A549 (cell line): ENCODE measurements around the gene CACNG8. TPM values are rescaled to one million over a fixed set of nuclear protein-coding genes. Genes with fewer than 3 reads are reported as not detected.

Experiments used
- ATAC-seq, 2 experiments: fragments of 200-7000 bp in 1 of 2; fragments of >200 bp in 1 of 2; cut with Nextera tagmentation in 1 of 2; cut with Tn5 transposase in 1 of 2; 3 replicates each; pipeline versions ENCODE4 v1.8.0 to v1.9.1; 2018 to 2020; ENCODE audit warnings: mild to moderate bottlenecking in 1 of 2, moderate library complexity in 1 of 2
- CTCF ChIA-PET: fragments of 300-600 bp; sonication (Branson Sonifier 250); formaldehyde crosslinking; extraction: SDS; loops from one replicate; lab custom pipeline; 2021; ENCODE audit warnings: antibody characterized with exemption, inconsistent platforms; lab: Yijun Ruan, JAX
- POLR2A ChIA-PET: fragments of 350-600 bp; formaldehyde crosslinking; extraction: SDS; loops from one replicate; lab custom pipeline; 2021; ENCODE audit warnings: antibody characterized with exemption, inconsistent platforms; lab: Yijun Ruan, JAX
- DNase-seq, 2 experiments: peaks; one replicate each; pipeline versions ENCODE4 v3.0.0 to v3.0.0-alpha.2; 2011 to 2016; ENCODE audit warnings: low read depth in 1 of 2, low spot score in 1 of 2
- FAIRE-seq: peaks from 2 replicates; lab custom pipeline; 2011; peaks lifted over from hg19 to GRCh38; lab: Jason Lieb, UNC
- H3K27ac ChIP-seq, 2 experiments: fragments of >200 bp; sonication (Bioruptor Twin); formaldehyde crosslinking; 3 replicates each; pipeline ENCODE4 v1.5.1; 2016 to 2017
- H3K4me1 ChIP-seq: fragments of >200 bp; sonication (Bioruptor Twin); formaldehyde crosslinking; 3 replicates; pipeline ENCODE4 v1.6.1; 2016
- H3K4me2 ChIP-seq: fragments of >200 bp; sonication (Bioruptor Twin); formaldehyde crosslinking; 3 replicates; pipeline ENCODE4 v1.6.1; 2016
- H3K4me3 ChIP-seq: fragments of >200 bp; sonication (Bioruptor Twin); formaldehyde crosslinking; 3 replicates; pipeline ENCODE4 v1.5.1; 2016
- H3K9me3 ChIP-seq: fragments of >200 bp; sonication (Bioruptor Twin); formaldehyde crosslinking; 3 replicates; pipeline ENCODE4 v1.6.1; 2016
- CBX8 ChIP-seq: fragments of 200-600 bp; sonication (generic); IDR thresholded peaks from 2 replicates; pipeline ENCODE4 v1.6.1; 2016
- CHD2 ChIP-seq: fragments of 150-350 bp; IDR thresholded peaks from 2 replicates; pipeline ENCODE4 v1.6.1; 2014; ENCODE audit warnings: low read length; ENCODE audit not compliant: partially characterized antibody
- CHD4 ChIP-seq: fragments of 200-600 bp; sonication (generic); IDR thresholded peaks from 2 replicates; pipeline ENCODE4 v1.6.1; 2016; ENCODE audit warnings: antibody characterized with exemption, mild to moderate bottlenecking, borderline replicate concordance
- E2F6 ChIP-seq: IDR thresholded peaks from 2 replicates; pipeline ENCODE4 v1.6.1; 2012; ENCODE audit warnings: low read depth, borderline replicate concordance
- EHF ChIP-seq: fragments of 250-450 bp; sonication (Bioruptor Pico); IDR thresholded peaks from 2 replicates; pipeline ENCODE4 v1.5.0; 2020; ENCODE audit warnings: mild to moderate bottlenecking
- EHMT2 ChIP-seq: fragments of 200-600 bp; sonication (generic); IDR thresholded peaks from 2 replicates; pipeline ENCODE4 v1.6.1; 2016; ENCODE audit warnings: antibody characterized with exemption, low read depth, mild to moderate bottlenecking, moderate library complexity
- ESRRA ChIP-seq: fragments of 150-350 bp; IDR thresholded peaks from 2 replicates; pipeline ENCODE4 v1.6.1; 2014; ENCODE audit warnings: mild to moderate bottlenecking, low read length, borderline replicate concordance
- FOSL2 ChIP-seq, 2 experiments: fragments of 450-650 bp in 1 of 2; fragments of >200 bp in 1 of 2; sonication (Bioruptor Twin) in 1 of 2; formaldehyde crosslinking; IDR thresholded peaks; 2 replicates each; pipeline versions ENCODE4 v1.5.0 to v1.6.1; 2016 to 2020; ENCODE audit warnings: mild to moderate bottlenecking in 1 of 2, moderate library complexity in 1 of 2
- HDAC2 ChIP-seq: fragments of 200-600 bp; sonication (generic); IDR thresholded peaks from 2 replicates; pipeline ENCODE4 v1.6.1; 2016
- HOXA7 ChIP-seq: fragments of 250-450 bp; sonication (Bioruptor Pico); IDR thresholded peaks from 2 replicates; pipeline ENCODE4 v1.5.0; 2020; ENCODE audit warnings: mild to moderate bottlenecking, moderate library complexity
- HOXB13 ChIP-seq: fragments of 250-450 bp; sonication (Bioruptor Pico); IDR thresholded peaks from 2 replicates; pipeline ENCODE4 v1.5.0; 2020; ENCODE audit warnings: low read depth, mild to moderate bottlenecking, moderate library complexity
- KDM1A ChIP-seq: fragments of 200-600 bp; sonication (generic); IDR thresholded peaks from 2 replicates; pipeline ENCODE4 v1.6.1; 2016; ENCODE audit warnings: low read depth, mild to moderate bottlenecking
- KDM5A ChIP-seq: fragments of 200-600 bp; sonication (generic); IDR thresholded peaks from 2 replicates; pipeline ENCODE4 v1.6.1; 2016; ENCODE audit warnings: antibody characterized with exemption, mild to moderate bottlenecking
- MAFK ChIP-seq: fragments of 450-650 bp; IDR thresholded peaks from 2 replicates; pipeline ENCODE4 v1.6.1; 2014; ENCODE audit not compliant: partially characterized antibody
- MAX ChIP-seq: IDR thresholded peaks from 2 replicates; pipeline ENCODE4 v1.6.1; 2012
- NPAS2 ChIP-seq: fragments of 250-450 bp; sonication (Bioruptor Pico); IDR thresholded peaks from 2 replicates; pipeline ENCODE4 v1.8.0; 2022; ENCODE audit warnings: mild to moderate bottlenecking, moderate library complexity, borderline replicate concordance
- PBX3 ChIP-seq: IDR thresholded peaks from 2 replicates; pipeline ENCODE4 v1.6.1; 2012
- PHF8 ChIP-seq: fragments of 200-600 bp; sonication (generic); IDR thresholded peaks from 2 replicates; pipeline ENCODE4 v1.6.1; 2016; ENCODE audit warnings: low read depth, mild to moderate bottlenecking, antibody characterized with exemption, moderate library complexity, borderline replicate concordance
- POLR2A ChIP-seq: IDR thresholded peaks from 2 replicates; pipeline ENCODE4 v1.6.1; 2012; ENCODE audit warnings: mild to moderate bottlenecking, low read length
- RCOR1 ChIP-seq: fragments of 150-350 bp; IDR thresholded peaks from 2 replicates; pipeline ENCODE4 v1.6.1; 2014; ENCODE audit warnings: antibody characterized with exemption, low read length, low read depth
- TFCP2L1 ChIP-seq: fragments of 250-450 bp; sonication (Bioruptor Pico); IDR thresholded peaks from 2 replicates; pipeline ENCODE4 v1.5.0; 2021; ENCODE audit warnings: mild to moderate bottlenecking
- TP53 ChIP-seq: fragments of 250-450 bp; sonication (Bioruptor Pico); IDR thresholded peaks from 2 replicates; pipeline ENCODE4 v1.5.0; 2021; ENCODE audit warnings: mild to moderate bottlenecking, moderate library complexity
- USF2 ChIP-seq: fragments of 450-650 bp; IDR thresholded peaks from 2 replicates; pipeline ENCODE4 v1.6.1; 2014; ENCODE audit warnings: antibody characterized with exemption
- ZSCAN20 ChIP-seq: fragments of 250-450 bp; sonication (Bioruptor Pico); IDR thresholded peaks from 2 replicates; pipeline ENCODE4 v1.8.0; 2022; ENCODE audit warnings: mild to moderate bottlenecking, moderate library complexity
- WGBS: methylation state at CpG from one replicate; pipeline ENCODE4 v1.1.6; 2017; ENCODE audit errors: missing lambda C conversion rate; 5-methylcytosine and 5-hydroxymethylcytosine counted together
- polyA plus RNA-seq, 4 experiments: library from polyadenylated mRNA; depleted of rRNA in 3 of 4; stranded (reverse); fragments of >200 nt; fragmentation: RNase III in 1 of 4; extraction: RNeasy Plus Mini Kit Qiagen cat#74134 plus additional on column Dnase treatment in 1 of 4; gene quantifications; 2 replicates in 3 of 4; 3 replicates in 1 of 4; pipeline ENCODE4 v1.2.3, GENCODE V29; 2011 to 2017
- TF ChIP-seq, protein P1 (sequence below): fragments of >200 bp; sonication (Bioruptor Twin); formaldehyde crosslinking; IDR thresholded peaks from 3 replicates; pipeline ENCODE4 v1.5.1; 2016
- TF ChIP-seq, protein P2 (sequence below): fragments of >200 bp; sonication (Bioruptor Twin); formaldehyde crosslinking; IDR thresholded peaks from 2 replicates; pipeline ENCODE4 v1.6.1; 2016

Gene CACNG8
- polyA plus RNA-seq, 2 of the 4 experiments (the other 2 are of a cell fraction) = 1.1 to 5.8 TPM

DNA sequence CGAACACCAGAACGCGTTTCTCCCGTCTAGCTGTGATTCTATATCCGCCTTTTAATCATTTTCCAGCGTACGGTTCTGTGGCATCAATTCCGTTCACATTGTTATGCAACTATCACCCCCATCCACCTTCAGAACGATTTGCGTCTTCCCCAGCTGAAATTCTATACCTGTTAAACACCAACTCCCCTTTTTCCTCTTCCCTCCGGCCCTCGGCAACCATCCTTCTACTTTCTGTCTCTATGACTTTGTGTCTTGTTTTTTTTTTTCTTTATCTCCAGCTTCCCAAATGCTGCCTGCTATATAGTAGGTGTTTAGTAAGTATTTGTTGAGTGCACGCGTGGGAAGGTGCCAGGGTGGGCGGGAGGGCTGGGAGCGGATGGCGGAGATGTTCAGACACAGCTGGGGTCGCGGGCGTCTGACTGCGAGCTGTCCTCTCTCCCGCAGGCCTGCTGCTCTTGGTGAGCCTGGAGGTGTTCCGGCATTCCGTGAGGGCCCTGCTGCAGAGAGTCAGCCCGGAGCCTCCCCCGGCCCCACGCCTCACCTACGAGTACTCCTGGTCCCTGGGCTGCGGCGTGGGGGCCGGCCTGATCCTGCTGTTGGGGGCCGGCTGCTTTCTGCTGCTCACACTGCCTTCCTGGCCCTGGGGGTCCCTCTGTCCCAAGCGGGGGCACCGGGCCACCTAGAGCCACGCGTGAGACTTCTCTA, 48.9 kb downstream of the CACNG8 start:
- H3K4me3 ChIP-seq = no peak overlapping the region
- H3K27ac ChIP-seq = peak overlapping the region; percentile 38 to 92
- CTCF ChIA-PET = interaction anchor here (1.3 to 4.4 kb wide), 4 partner anchors 12 to 203 kb away, joined by 3 to 31 read pairs (median 3); no protein-coding TSS in a partner anchor
- H3K4me2 ChIP-seq = no peak overlapping the region
- H3K4me1 ChIP-seq = peaks cover 46% of the 10 kb centered on the region
- 82% methylated on average over 36 of the region's 36 CpGs for WGBS
- DNase-seq (no peak), ATAC-seq (no peak), FAIRE-seq (no peak)
- POLR2A ChIA-PET = interaction anchor here (0.9 kb wide), 1 partner anchor 33 kb away, joined by 14 read pairs; no protein-coding TSS in a partner anchor
- no peaks in the 10 kb centered on the region for H3K9me3 ChIP-seq
- TF ChIP-seq RCOR1 (no peak), ESRRA (no peak), PHF8 (no peak), POLR2A (no peak), CHD2 (no peak), CBX8 (no peak), NPAS2 (CRISPR knock-in tag) (no peak), PBX3 (no peak)
- TF ChIP-seq, protein P1, sequence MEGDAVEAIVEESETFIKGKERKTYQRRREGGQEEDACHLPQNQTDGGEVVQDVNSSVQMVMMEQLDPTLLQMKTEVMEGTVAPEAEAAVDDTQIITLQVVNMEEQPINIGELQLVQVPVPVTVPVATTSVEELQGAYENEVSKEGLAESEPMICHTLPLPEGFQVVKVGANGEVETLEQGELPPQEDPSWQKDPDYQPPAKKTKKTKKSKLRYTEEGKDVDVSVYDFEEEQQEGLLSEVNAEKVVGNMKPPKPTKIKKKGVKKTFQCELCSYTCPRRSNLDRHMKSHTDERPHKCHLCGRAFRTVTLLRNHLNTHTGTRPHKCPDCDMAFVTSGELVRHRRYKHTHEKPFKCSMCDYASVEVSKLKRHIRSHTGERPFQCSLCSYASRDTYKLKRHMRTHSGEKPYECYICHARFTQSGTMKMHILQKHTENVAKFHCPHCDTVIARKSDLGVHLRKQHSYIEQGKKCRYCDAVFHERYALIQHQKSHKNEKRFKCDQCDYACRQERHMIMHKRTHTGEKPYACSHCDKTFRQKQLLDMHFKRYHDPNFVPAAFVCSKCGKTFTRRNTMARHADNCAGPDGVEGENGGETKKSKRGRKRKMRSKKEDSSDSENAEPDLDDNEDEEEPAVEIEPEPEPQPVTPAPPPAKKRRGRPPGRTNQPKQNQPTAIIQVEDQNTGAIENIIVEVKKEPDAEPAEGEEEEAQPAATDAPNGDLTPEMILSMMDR = no peak

DNA sequence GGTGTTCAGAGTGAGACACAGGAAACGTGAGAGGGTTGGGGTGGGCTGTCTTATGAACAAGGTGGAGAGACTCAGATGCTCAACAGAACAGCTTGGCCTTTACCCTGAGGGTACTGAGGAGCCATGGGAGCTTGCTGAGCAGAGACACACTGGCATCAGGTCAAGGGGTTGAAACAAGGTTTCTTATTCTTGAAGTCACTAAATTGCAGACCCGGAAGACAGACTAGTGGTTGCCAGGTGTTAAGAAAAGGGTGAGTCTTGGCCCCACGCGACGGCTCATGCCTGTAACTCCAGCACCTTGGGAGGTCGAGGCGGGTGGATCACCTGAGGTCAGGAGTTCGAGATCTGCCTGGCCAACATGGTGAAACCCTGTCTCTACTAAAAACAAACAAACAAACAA, 51.1 kb downstream of the CACNG8 start:
- WGBS = 74% methylated on average over 8 of the region's 8 CpGs
- Histone ChIP-seq H3K4me2 (no peak overlapping the region), H3K4me1 (peaks cover 32% of the 10 kb centered on the region)
- TF ChIP-seq, protein P2, sequence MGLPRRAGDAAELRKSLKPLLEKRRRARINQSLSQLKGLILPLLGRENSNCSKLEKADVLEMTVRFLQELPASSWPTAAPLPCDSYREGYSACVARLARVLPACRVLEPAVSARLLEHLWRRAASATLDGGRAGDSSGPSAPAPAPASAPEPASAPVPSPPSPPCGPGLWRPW = no peak
- TF ChIP-seq HOXB13 (0 out of 2 replicates have a peak, but pooled peaks have one; percentile 11), E2F6 (0 out of 2 replicates have a peak, but pooled peaks have one; percentile 20)
- TF ChIP-seq, all 56 proteins: peak for 2
- DNase-seq = peak in 1 of 2 experiments; percentile 74
- Histone ChIP-seq H3K27ac (peak overlapping the region; percentile 58 to 92), H3K4me3 (no peak overlapping the region), H3K9me3 (peaks cover 11% of the 10 kb centered on the region)
- POLR2A ChIA-PET = no interaction called here
- peak; percentile 23 for FAIRE-seq
- CTCF ChIA-PET = interaction anchor here (0.9 to 4.4 kb wide), 3 partner anchors 9 to 20 kb away, joined by 3 to 31 read pairs (median 7); no protein-coding TSS in a partner anchor
- peak in 1 of 2 experiments; percentile 17; a peak in 3 of 6 replicates for ATAC-seq

- ATAC-seq (no peak), DNase-seq (no peak), FAIRE-seq (no peak)
- H3K4me2 ChIP-seq = no peak overlapping the region
- peaks cover 11% of the 10 kb centered on the region for H3K9me3 ChIP-seq
- TF ChIP-seq EHMT2 = no peak
- TF ChIP-seq FOSL2 (IDR thresholded peaks at IDR 0.05) = no peak
- no peak for TF ChIP-seq FOSL2 (CRISPR knock-in tag; IDR thresholded peaks at IDR 0.05)
- TF ChIP-seq HDAC2 = no peak
- no peak for TF ChIP-seq NPAS2 (CRISPR knock-in tag)
- TF ChIP-seq KDM1A = no peak
- TF ChIP-seq KDM5A = no peak
- no peak for TF ChIP-seq RCOR1
- no peak for TF ChIP-seq HOXB13
- no peak for TF ChIP-seq HOXA7 (CRISPR knock-in tag)
- no peak for TF ChIP-seq MAFK
- TF ChIP-seq CHD4 = no peak
- TF ChIP-seq TP53 = no peak
- no peak for TF ChIP-seq ZSCAN20 (CRISPR knock-in tag)
- TF ChIP-seq MAX = no peak
- TF ChIP-seq TFCP2L1 (CRISPR knock-in tag) = no peak
- TF ChIP-seq USF2 = no peak
- TF ChIP-seq PHF8 = no peak
- TF ChIP-seq EHF (CRISPR knock-in tag) = no peak
- no peak overlapping the region for H3K4me3 ChIP-seq
- peaks cover 32% of the 10 kb centered on the region for H3K4me1 ChIP-seq
- ChIA-PET POLR2A (no interaction called here), CTCF (interaction anchor here (0.6 to 4.4 kb wide), 5 partner anchors 8 to 249 kb away, joined by 3 to 31 read pairs (median 5); no protein-coding TSS in a partner anchor)
- H3K27ac ChIP-seq = peak overlapping the region; percentile 58 to 92
- WGBS = 75% methylated on average over 19 of the region's 19 CpGs
Observed at GRCh38 chr19:54014920-54015560, 52.3 kb downstream of the CACNG8 start.
